Esophagus muscularis mucosa (tissue), 3 donors: Measurements from ENCODE around the gene KLF13.

ENCODE experiments used
- CTCF ChIP-seq, 3 experiments: fragments of 200-600 bp in 2 of 3; fragments of 450-650 bp in 1 of 3; sonication (generic) in 2 of 3; IDR thresholded peaks; one replicate each; pipeline ENCODE4 v1.5.1; 2017 to 2019; ENCODE audit warnings: antibody characterized with exemption in 3 of 3, mild to moderate bottlenecking in 2 of 3, moderate library complexity in 1 of 3
- POLR2A ChIP-seq: fragments of 450-650 bp; IDR thresholded peaks from one replicate; pipeline ENCODE4 v1.6.1; 2017; ENCODE audit warnings: antibody characterized with exemption, moderate library complexity, mild to moderate bottlenecking, low read depth

DNA sequence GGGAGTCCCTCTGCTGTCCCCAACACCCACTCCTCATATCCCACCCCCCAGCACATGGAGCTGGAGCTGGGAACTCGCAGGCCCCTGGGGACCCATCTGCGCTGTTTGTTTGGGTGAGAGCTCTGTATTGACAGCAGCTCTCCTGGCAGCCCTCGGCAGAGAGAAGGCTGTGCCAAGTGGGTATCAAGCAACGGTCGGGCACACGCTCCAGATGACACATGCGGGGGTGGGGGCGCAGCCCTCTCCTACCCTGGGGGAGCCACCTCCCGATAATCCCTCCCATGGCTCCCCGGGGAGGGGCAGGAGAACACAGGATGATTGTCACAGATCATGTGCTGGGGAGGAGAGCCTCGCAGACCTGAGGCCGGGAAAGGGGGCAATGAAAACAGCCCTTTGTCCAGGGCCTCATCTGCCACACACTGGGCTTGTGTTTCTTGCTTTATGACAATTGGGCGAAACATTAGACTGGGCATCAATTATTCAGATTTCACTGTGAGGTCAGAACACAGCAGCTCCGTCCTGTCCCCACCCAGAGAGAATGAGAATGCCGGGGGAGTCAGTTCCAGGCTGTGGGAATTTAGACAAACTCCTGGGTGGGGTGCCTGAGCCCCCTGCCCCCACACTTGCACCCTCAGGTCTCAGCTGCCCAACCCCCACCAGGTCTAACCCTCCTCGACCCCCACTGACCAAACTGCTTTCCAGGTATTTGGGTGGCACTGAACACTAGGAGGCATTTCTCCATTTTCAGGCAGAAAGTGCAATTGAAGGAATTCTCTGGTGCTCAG, 46.4 kb upstream of the KLF13 start:
- TF ChIP-seq CTCF (IDR thresholded peaks at IDR 0.05) (no peak), POLR2A (no peak)
